Amniotic epithelial cell (primary cell): ENCODE measurements around the gene EEF1A2.

ENCODE experiments used
- DNase-seq: peaks from one replicate; pipeline ENCODE4 v3.0.0-alpha.2; 2010; ENCODE audit warnings: low read depth

Gene EEF1A2

GRCh38 chr20:63468421-63468820 lies 30.5 kb downstream of the EEF1A2 start:
- DNase-seq = no peak

DNA sequence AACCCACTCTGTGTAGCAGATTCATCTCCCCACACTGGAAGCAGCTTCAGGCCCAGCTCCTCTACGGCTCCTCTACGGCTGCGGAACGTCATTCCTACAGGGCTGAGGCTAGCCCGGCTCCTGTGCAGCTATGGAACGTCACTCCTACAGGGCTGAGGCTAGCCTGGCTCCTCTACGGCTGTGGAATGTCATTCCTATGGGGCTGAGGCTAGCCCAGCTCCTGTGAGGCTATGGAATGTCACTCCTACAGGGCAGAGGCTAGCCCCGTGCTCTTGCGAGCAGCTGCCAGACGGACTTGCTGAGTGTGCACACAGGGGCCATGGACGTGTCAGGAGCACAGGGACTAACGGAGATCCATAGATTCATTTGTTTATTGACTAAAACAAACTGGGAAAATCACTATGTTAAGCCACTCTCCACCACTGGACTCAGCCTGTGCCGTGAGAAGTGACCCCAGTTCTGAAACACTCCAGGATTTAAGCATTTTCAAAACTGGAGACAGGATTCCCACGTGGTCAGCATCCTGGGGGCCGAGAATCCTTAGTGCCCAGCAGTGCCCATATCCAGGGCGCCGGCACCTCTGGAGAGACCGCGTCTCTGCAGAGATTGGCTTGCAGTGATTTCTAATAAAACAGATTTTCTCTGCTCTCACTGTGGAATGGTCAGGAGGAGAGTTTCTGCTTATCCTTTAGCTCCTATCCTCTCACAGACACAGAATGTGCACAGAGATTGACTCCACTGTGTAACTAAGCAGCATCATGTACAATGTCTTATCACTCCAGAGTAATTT lies 31.4 kb downstream of the EEF1A2 start:
- no peak for DNase-seq

DNA sequence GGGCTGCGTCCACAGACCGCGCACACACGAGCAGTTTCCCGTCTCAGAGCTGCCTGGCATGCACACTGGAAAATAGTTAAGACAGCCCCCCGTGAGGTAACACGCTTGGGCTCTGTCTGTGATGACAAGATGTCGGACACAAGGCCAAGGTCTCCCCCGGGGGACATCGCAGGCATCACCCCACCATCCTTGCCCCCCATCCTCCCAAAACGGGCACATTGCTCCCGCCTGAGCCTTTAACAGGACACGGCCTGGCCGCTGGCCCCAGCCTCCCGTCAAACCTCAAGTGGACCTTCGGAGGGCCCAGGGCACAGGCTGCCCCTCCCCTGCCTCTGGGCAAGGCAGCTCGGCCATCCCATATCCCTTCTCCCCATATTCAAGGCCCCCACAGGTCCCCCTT lies 32.0 kb downstream of the EEF1A2 start:
- no peak for DNase-seq

- no peak for DNase-seq
These were observed 32.5 kb downstream of the EEF1A2 start for GRCh38 chr20:63466250-63466825.

DNA sequence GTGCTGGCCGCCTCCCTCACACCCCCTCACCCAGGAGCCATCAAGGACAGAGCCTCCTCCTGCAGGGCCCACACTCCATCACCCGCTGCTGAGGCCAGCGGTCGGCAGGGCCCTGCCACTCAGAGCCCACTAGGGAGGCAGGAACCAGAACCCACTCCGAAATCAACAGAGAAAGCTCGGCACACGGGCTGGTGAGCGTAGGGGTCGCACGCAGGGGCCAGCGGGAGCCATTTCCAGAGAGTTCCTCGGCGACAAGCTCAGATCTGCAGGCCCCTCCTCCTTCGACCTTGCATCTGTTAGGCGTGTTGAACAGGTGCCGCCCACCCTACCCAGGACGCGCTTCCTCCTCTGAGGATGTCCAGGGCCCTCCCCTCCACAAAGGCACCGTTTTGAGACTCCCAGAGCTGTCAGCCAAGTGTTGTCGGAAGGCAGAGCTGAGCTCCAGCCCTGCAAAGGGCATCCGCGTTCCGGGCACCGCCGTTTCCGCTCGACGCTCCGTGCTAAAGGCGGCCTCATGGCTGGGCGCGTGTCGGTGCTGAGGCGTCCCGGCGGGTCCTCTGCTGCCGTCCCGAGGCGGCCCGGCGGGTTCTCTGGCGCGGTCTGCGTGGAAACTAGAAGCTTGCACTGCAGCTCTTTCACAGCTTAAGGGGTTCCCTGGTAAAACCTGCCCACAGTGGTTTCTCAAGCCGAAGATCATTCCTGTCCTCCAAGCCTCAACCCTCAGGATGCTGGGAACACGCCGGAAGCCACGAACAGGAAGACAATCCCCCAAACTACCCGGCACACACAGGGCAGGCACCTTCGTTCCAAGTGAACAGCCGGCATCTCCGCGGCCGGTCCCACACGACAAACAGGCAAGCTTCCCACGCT lies 33.3 kb downstream of the EEF1A2 start:
- no peak for DNase-seq

- no peak for DNase-seq
These were observed 34.6 kb downstream of the EEF1A2 start for GRCh38 chr20:63464289-63464635.

DNA sequence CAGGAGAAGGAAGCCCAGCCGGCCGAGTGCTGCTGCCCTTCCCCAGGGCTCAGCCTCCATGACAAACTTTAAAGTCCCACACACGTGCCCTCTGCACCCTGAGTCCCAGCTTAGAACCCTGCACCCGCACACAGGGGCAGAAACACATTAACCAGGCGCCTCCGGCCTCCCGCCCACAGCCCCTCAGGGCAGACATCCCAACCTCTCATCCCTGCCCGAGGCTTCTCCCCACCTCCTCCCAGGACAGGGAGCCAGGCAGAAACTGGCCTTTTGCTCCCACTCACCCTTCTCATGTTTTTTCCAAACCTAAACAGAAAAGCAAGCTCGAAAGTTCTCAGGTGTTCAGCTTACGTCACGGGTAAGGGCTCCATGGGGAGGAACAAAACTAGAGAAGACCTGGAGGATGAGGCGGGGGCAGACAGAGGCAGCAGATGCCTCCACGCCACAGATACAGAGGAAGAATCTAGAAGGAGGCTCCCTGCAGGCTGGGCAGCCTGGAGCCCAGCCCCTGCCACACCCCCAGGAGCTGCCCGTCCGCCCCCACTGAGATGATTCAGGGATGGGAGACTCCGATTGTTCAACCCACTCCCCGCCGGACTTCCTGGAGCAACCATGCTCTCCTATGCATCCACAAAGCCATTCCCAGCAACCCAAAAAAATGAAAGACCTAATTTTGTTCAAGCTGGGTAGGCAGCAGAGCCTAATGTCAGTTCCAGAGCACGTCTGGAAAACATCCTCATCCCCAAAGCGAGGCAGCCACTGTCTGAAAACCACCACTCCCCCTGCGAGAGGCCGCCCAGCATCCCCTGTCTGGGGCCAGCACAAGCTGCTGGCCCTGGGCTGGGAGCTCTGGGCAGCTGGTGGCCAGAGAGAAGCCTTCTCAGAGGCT lies 35.2 kb downstream of the EEF1A2 start:
- no peak for DNase-seq

- no peak for DNase-seq
These were observed 36.6 kb downstream of the EEF1A2 start for GRCh38 chr20:63462244-63462643.

- DNase-seq = no peak
These were observed 37.6 kb downstream of the EEF1A2 start for GRCh38 chr20:63461104-63461763.

- DNase-seq = no peak
These were observed 39.9 kb downstream of the EEF1A2 start for GRCh38 chr20:63459070-63459380.

GRCh38 chr20:63458170-63459069 lies 40.5 kb downstream of the EEF1A2 start:
- DNase-seq = no peak

DNA sequence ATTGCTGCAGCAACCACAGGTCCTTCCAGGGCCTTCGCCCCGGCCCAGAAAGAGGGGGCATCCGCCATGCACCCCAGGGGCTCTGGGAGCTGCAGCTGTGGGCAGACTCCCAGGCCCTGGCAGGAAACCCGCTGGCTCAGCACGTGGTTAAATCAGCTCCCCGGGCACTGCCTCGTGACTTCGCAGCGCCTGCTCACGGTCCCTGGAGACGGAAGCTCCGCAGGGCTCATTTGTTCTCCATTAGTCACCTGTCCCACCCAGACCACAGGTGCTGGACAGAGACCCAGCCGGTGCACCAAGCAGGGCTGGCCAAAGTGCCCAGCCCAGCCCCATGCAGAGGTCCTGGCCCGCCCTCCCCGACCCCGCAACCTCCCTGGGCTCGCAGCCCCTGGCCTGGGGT lies 41.1 kb downstream of the EEF1A2 start:
- no peak for DNase-seq

DNA sequence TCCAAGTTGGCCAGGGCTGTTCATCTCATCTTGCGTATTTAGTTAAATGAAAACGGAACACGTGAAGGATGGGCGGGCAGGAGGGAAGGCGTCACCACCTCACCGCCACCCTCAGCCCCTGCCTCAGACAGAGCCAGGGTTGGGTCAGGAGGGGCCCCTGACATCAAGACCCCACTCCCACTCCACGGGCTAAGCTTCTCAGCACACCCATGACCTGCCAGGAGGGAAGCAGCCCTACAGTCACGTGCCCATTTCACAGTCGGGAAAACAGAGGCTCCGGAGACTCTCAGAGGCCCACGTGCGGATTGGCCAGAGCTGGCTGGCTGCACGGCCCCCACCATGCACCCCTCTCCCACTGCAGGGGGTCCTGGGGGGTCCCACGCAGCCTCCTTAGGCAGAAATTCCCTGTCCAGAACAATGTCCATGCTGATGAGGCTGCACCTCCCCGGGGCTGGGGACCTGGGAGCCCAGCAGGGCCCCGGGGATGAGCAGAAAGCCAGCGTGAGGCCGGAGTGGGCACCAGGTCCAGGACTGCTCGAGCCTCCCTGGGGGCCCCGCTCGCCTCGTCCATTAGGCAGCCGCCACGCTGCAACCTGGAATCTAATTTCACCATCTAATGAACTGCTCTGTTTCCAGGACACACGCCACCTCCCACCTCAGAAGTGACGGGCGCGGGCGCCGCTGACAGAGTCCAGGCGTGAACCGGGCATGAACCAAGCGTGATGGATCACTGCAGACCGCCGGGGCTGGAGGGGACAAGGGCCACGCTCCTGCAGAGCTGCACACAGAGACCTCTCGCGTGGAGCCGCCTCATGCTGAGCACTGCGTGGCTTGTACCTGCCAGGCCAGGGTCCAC lies 42.2 kb downstream of the EEF1A2 start:
- no peak for DNase-seq

DNA sequence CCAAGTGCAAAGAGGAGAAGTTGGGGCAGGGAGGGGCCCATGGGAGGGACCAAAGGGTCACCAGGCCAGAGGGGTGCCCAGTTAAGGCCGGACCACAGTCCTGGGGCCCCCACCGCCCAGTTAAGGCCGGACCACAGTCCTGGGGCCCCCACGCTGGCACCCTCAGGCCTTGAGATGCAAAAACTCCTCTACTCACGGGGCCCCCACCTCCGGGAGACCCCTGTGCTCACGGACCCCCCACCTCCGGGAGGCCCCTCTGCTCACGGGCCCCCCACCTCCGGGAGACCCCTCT lies 43.4 kb downstream of the EEF1A2 start:
- no peak for DNase-seq

- DNase-seq = no peak
These were observed 43.9 kb downstream of the EEF1A2 start for GRCh38 chr20:63454731-63455567.

GRCh38 chr20:63452821-63453523 lies 45.9 kb downstream of the EEF1A2 start:
- no peak for DNase-seq

GRCh38 chr20:63452341-63452740 lies 46.5 kb downstream of the EEF1A2 start:
- no peak for DNase-seq

DNA sequence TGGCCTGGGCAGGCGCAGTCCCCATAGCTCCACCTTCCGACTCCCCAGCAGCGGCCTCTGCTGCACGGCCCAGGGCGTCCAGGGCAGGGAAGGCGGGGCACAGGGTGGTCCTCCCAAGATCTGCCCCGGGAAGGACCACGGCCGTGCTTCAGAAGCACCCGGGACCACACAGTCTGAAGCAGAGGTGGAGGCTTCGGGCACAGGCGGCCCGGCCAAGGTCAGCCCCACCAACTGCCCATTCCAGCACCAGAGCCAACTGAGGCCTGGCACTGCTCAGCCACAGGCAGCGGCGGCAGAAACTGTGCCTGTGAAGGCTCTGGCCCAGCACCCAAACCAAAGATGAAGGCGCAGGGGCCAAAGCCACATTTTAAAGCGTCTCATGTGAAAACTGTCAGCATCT lies 47.1 kb downstream of the EEF1A2 start:
- no peak for DNase-seq
